ENCODE measurements around the gene TRIP12.
A peak's percentile ranks its signal among the peaks of the same experiment; 100 is the strongest.
"Not testable (repeated sequence)": the region's sequence is repeated elsewhere in the genome, so short reads cannot be mapped to it uniquely, and the experiment has no call there.

The TRIP12 gene

GRCh38 chr2:229921892-229922448 lies at the start of gene TRIP12:
Gene TRIP12, minus strand, starts transcription at chr2:229922009. Its CDS starts 41,930 bp downstream, at chr2:229880079.
- DNase-seq = peak; percentile 88

GRCh38 chr2:229971298-229971790 lies 49.5 kb upstream of the TRIP12 start:
- DNase-seq = no peak

- DNase-seq = no peak
These were observed 48.6 kb upstream of the TRIP12 start for GRCh38 chr2:229970406-229970805.

GRCh38 chr2:229969921-229970320 lies 48.1 kb upstream of the TRIP12 start:
- DNase-seq = no peak

GRCh38 chr2:229963596-229963995 lies 41.8 kb upstream of the TRIP12 start:
- not testable (repeated sequence) for DNase-seq

- DNase-seq = no peak
These were observed 34.7 kb upstream of the TRIP12 start for GRCh38 chr2:229956491-229956890.

GRCh38 chr2:229955663-229956062 lies 33.9 kb upstream of the TRIP12 start:
- no peak for DNase-seq

GRCh38 chr2:229952256-229952835 lies 30.5 kb upstream of the TRIP12 start:
- no peak for DNase-seq

GRCh38 chr2:229947544-229947943 lies 25.7 kb upstream of the TRIP12 start:
- DNase-seq = no peak

- no peak for DNase-seq
These were observed 24.2 kb upstream of the TRIP12 start for GRCh38 chr2:229945975-229946374.

GRCh38 chr2:229943770-229944449 lies 22.1 kb upstream of the TRIP12 start:
- DNase-seq = no peak

- DNase-seq = no peak
These were observed 21.4 kb upstream of the TRIP12 start for GRCh38 chr2:229943171-229943570.

GRCh38 chr2:229942671-229943070 lies 20.9 kb upstream of the TRIP12 start:
- DNase-seq = no peak

GRCh38 chr2:229937537-229937936 lies 15.7 kb upstream of the TRIP12 start:
- no peak for DNase-seq

GRCh38 chr2:229931241-229931640 lies 9.4 kb upstream of the TRIP12 start:
- DNase-seq = no peak

- DNase-seq = no peak
These were observed 8.8 kb upstream of the TRIP12 start for GRCh38 chr2:229930656-229931055.

GRCh38 chr2:229927817-229928321 lies 6.1 kb upstream of the TRIP12 start:
- no peak for DNase-seq

- DNase-seq = no peak
These were observed 3.4 kb upstream of the TRIP12 start for GRCh38 chr2:229925201-229925600.

- not testable (repeated sequence) for DNase-seq
These were observed 2.7 kb upstream of the TRIP12 start for GRCh38 chr2:229924541-229924940.

- peak; percentile 88 for DNase-seq
These were observed 909 bp upstream of the TRIP12 start, which contains the start of gene FBXO36 for GRCh38 chr2:229922449-229923386. Gene FBXO36, plus strand, starts transcription at chr2:229922503. Its CDS starts 11 bp downstream, at chr2:229922514.

- peak; percentile 44 for DNase-seq
These were observed 513 bp downstream of the TRIP12 start for GRCh38 chr2:229921101-229921891.

All from NCI-H1105 treated with DMSO at 0.1 percent for 48 hours (cell line).